ENCODE measurements around the gene DPP6. TPM values are rescaled to one million over a fixed set of nuclear protein-coding genes. Genes with fewer than 3 reads are reported as not detected.

DPP6 gene
- total and polyA plus RNA-seq, 9 of the 15 experiments (the other 6 are each of a cell fraction or from before 2014, with no cell fraction given): not detected

DNA sequence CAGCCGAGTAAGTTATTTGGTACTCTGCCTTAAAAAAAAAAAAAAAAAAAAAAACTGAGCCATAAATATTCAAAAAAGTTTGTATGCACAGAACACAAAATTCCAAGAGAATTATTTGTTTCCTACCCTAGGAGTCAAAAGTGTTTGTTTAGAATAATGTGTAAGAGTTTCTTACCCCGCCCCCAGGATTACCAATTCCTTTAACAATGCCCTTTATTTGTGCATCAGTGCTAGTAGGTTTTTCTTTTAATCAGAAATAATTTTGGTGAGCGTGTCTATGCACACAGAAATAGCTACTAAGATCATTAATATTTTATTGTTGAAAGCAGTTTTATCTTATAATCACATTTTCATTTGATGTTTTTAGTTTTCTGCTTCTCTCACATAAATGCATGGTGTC, 374.6 kb downstream of the DPP6 start:
- Histone ChIP-seq H3K27ac (ENCODE audit: extremely low read depth, low read depth, low read length) (no peak overlapping the region), H3K9ac (ENCODE audit: insufficient read depth in 1 of 2, low read depth in 2 of 2, low read length in 2 of 2) (no peak overlapping the region), H3K79me2 (ENCODE audit: control insufficient read depth, insufficient read depth, low read length) (no peaks in the 10 kb centered on the region), H3K36me3 (ENCODE audit: control insufficient read depth, insufficient read depth, low read length) (no peaks in the 10 kb centered on the region), H3K4me1 (replicated peaks in 1 of 2; ENCODE audit: control insufficient read depth in 2 of 2, insufficient read depth in 2 of 2, low read length in 2 of 2) (no peaks in the 10 kb centered on the region), H3K9me1 (ENCODE audit: control insufficient read depth, insufficient read depth, low read length) (no peaks in the 10 kb centered on the region), H4K20me1 (replicated peaks; ENCODE audit: control insufficient read depth, insufficient read depth, low read length) (0 out of 2 replicates have a peak, but pooled peaks cover 5% of the 10 kb centered on the region), H3K4me2 (ENCODE audit: insufficient read depth, low read length) (no peak overlapping the region), H2AFZ (ENCODE audit: low read depth, low read length) (no peak overlapping the region), H3K27me3 (ENCODE audit: control insufficient read depth in 2 of 2, insufficient read depth in 2 of 2, low read length in 2 of 2) (peaks cover 0 to 20% of the 10 kb centered on the region in 2 experiments; a peak in 3 of 5 replicates), H3K4me3 (no peak overlapping the region), H3K9me3 (replicated peaks; ENCODE audit: control insufficient read depth, insufficient read depth, low read depth, low read length) (no peaks in the 10 kb centered on the region)
- WGBS (ENCODE audit: insufficient coverage, low coverage, missing lambda C conversion rate): 0% methylated on average over 3 of the region's 3 CpGs
- no peak for FAIRE-seq
- ChIA-PET POLR2A (no interaction called here), CTCF (ENCODE audit: low intra/inter-chr PET ratio) (no interaction called here)
- in situ Hi-C loops (cut with MboI) (no loop called here), intact Hi-C loops (cut with micrococcal nuclease) (no loop called here)
- no peak for ATAC-seq
- BruUV-seq (replicated peaks): no TSS peak
- no peak for DNase-seq (ENCODE audit: extremely low read depth in 1 of 4, low spot score in 3 of 4)
- TF ChIP-seq WHSC1 (IDR thresholded peaks at IDR 0.05; ENCODE audit: low read length): no peak

DNA sequence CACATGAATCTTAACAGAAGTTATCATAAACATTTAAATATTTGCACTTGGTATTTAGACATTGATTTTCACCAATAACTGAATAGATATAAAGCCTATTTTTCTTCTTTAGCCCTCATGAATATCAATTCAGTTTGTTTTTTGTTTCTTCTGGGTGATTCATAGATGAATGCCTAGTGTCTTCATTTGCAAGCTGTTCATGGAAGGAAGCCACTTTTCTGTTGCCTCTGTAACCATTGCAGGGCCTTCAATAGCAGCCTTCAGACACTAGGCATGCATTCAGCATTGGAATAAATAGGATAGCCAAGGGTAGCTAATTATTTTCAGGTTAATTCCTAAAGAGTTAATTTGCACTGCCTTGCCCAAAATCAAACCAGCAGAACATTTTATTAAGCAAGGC, 375.3 kb downstream of the DPP6 start:
- Histone ChIP-seq H4K20me1 (replicated peaks; ENCODE audit: control insufficient read depth, insufficient read depth, low read length) (0 out of 2 replicates have a peak, but pooled peaks cover 5% of the 10 kb centered on the region), H3K9me3 (replicated peaks; ENCODE audit: control insufficient read depth, insufficient read depth, low read depth, low read length) (no peaks in the 10 kb centered on the region), H2AFZ (ENCODE audit: low read depth, low read length) (no peak overlapping the region), H3K36me3 (ENCODE audit: control insufficient read depth, insufficient read depth, low read length) (no peaks in the 10 kb centered on the region), H3K4me3 (no peak overlapping the region), H3K79me2 (ENCODE audit: control insufficient read depth, insufficient read depth, low read length) (no peaks in the 10 kb centered on the region), H3K9ac (ENCODE audit: insufficient read depth in 1 of 2, low read depth in 2 of 2, low read length in 2 of 2) (no peak overlapping the region), H3K9me1 (ENCODE audit: control insufficient read depth, insufficient read depth, low read length) (no peaks in the 10 kb centered on the region), H3K27me3 (ENCODE audit: control insufficient read depth in 2 of 2, insufficient read depth in 2 of 2, low read length in 2 of 2) (peaks cover 0 to 20% of the 10 kb centered on the region in 2 experiments; a peak in 3 of 5 replicates), H3K4me1 (replicated peaks in 1 of 2; ENCODE audit: control insufficient read depth in 2 of 2, insufficient read depth in 2 of 2, low read length in 2 of 2) (no peaks in the 10 kb centered on the region), H3K4me2 (ENCODE audit: insufficient read depth, low read length) (no peak overlapping the region), H3K27ac (ENCODE audit: extremely low read depth, low read depth, low read length) (no peak overlapping the region)
- in situ Hi-C loops (cut with MboI) (no loop called here), intact Hi-C loops (cut with micrococcal nuclease) (no loop called here)
- ChIA-PET POLR2A (interaction anchor here (0.6 kb wide), 1 partner anchor 10 kb away, joined by 3 read pairs; no protein-coding TSS in a partner anchor), CTCF (ENCODE audit: low intra/inter-chr PET ratio) (no interaction called here)
- no TSS peak for BruUV-seq (replicated peaks)
- no peak for DNase-seq (ENCODE audit: extremely low read depth in 1 of 4, low spot score in 3 of 4)
- no peak for FAIRE-seq
- ATAC-seq: no peak
- no peak for TF ChIP-seq MBD2 (IDR thresholded peaks at IDR 0.05; ENCODE audit: borderline replicate concordance, low read depth)
- TF ChIP-seq ELF4 (CRISPR knock-in tag; IDR thresholded peaks at IDR 0.05): no peak
- TF ChIP-seq HLTF (IDR thresholded peaks at IDR 0.05): no peak
- no peak for TF ChIP-seq ZNF324 (CRISPR knock-in tag; IDR thresholded peaks at IDR 0.05)
- no peak for TF ChIP-seq RBM22 (IDR thresholded peaks at IDR 0.05; ENCODE audit: low read depth, low read length, poor library complexity, severe bottlenecking)
- TF ChIP-seq SIRT6 (IDR thresholded peaks at IDR 0.05; ENCODE audit: low read depth, low read length): no peak
- TF ChIP-seq SP1 (CRISPR knock-in tag; IDR thresholded peaks at IDR 0.05): no peak
- TF ChIP-seq C11orf30 (IDR thresholded peaks at IDR 0.05; ENCODE audit: low read depth): no peak
- TF ChIP-seq CBFA2T2 (conservative IDR thresholded peaks at IDR 0.05): no peak
- no peak for TF ChIP-seq NR1H2 (CRISPR knock-in tag; IDR thresholded peaks at IDR 0.05)
- no peak for TF ChIP-seq ZNF253 (CRISPR knock-in tag; conservative IDR thresholded peaks at IDR 0.05)
- TF ChIP-seq, protein P1, sequence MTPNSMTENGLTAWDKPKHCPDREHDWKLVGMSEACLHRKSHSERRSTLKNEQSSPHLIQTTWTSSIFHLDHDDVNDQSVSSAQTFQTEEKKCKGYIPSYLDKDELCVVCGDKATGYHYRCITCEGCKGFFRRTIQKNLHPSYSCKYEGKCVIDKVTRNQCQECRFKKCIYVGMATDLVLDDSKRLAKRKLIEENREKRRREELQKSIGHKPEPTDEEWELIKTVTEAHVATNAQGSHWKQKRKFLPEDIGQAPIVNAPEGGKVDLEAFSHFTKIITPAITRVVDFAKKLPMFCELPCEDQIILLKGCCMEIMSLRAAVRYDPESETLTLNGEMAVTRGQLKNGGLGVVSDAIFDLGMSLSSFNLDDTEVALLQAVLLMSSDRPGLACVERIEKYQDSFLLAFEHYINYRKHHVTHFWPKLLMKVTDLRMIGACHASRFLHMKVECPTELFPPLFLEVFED (CRISPR knock-in tag; conservative IDR thresholded peaks at IDR 0.05): no peak
- no peak for TF ChIP-seq RBM15 (IDR thresholded peaks at IDR 0.05; ENCODE audit: insufficient read depth, low read length)
- no peak for TF ChIP-seq ZNF24 (IDR thresholded peaks at IDR 0.05)
